ENCODE measurements around the gene CGN. TPM values are rescaled to one million over a fixed set of nuclear protein-coding genes. Genes with fewer than 3 reads are reported as not detected.
A peak's percentile ranks its signal among the peaks of the same experiment; 100 is the strongest.

Gene CGN
- total RNA-seq, 1 donor from 2014 or later = 2.0 TPM

- Mint-ChIP-seq H3K27ac (ENCODE audit: unreplicated experiment) (no peak overlapping the region), H3K27me3 (ENCODE audit: unreplicated experiment) (peaks cover 7% of the 10 kb centered on the region), H3K36me3 (ENCODE audit: unreplicated experiment) (no peaks in the 10 kb centered on the region), H3K9me3 (ENCODE audit: unreplicated experiment) (peaks cover 4% of the 10 kb centered on the region), H3K4me1 (ENCODE audit: low read depth, unreplicated experiment) (peaks cover 7% of the 10 kb centered on the region), H3K4me3 (ENCODE audit: unreplicated experiment) (peak overlapping the region; percentile 11)
- TF ChIP-seq, protein P1, sequence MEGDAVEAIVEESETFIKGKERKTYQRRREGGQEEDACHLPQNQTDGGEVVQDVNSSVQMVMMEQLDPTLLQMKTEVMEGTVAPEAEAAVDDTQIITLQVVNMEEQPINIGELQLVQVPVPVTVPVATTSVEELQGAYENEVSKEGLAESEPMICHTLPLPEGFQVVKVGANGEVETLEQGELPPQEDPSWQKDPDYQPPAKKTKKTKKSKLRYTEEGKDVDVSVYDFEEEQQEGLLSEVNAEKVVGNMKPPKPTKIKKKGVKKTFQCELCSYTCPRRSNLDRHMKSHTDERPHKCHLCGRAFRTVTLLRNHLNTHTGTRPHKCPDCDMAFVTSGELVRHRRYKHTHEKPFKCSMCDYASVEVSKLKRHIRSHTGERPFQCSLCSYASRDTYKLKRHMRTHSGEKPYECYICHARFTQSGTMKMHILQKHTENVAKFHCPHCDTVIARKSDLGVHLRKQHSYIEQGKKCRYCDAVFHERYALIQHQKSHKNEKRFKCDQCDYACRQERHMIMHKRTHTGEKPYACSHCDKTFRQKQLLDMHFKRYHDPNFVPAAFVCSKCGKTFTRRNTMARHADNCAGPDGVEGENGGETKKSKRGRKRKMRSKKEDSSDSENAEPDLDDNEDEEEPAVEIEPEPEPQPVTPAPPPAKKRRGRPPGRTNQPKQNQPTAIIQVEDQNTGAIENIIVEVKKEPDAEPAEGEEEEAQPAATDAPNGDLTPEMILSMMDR (IDR thresholded peaks at IDR 0.05; ENCODE audit: partially characterized antibody, unreplicated experiment) = no peak
- no peak for DNase-seq
Measured at GRCh38 chr1:151542710-151543129, 31.5 kb downstream of the CGN start.

- peaks cover 7% of the 10 kb centered on the region for H3K27me3 Mint-ChIP-seq (ENCODE audit: unreplicated experiment)
Measured at GRCh38 chr1:151545542-151545941, 34.4 kb downstream of the CGN start.

DNA sequence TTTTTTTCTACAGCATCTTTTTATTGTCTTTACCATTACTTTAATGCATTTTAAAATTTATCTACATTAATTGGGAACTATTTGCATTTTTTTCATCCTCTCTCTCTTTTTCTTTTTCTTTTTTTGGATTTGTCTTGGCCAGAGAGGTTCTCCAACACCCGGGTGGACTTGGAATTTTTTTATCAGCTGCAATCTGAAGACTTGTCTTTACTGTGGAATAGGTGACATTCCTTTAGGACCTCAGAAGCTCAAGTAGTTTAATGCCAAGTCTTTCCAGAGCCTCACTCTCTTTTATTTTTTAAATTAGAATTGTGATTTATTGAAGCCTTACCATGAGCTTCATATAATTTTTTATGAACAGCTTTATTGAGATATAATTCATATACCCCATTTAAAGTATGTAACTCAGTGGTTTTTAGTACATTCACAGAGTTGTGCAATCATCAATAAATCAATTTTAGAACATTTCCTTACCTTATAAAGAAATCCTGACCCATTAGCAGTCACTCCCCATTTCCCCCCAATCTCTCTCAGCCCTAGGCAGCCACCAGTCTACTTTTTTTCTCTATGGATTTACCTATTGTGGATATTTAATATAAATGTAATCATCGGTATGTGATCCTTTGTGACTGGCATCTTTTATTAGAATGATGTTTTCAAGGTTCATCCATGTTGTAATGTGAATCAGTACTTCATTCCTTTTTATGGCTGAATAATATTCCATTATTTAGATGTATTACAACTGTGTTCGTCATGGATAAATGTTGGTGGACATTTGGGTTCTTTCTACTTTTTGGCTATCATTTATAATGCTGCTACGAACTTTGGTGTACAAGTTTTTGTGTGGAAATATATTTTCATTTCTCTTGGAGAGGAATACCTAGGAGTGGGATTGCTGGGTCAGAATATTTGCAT is 35.1 kb downstream of the CGN start:
- Mint-ChIP-seq H3K27me3 (ENCODE audit: unreplicated experiment) (peaks cover 5% of the 10 kb centered on the region), H3K4me1 (ENCODE audit: low read depth, unreplicated experiment) (peaks cover 7% of the 10 kb centered on the region), H3K4me3 (ENCODE audit: unreplicated experiment) (no peak overlapping the region), H3K36me3 (ENCODE audit: unreplicated experiment) (no peaks in the 10 kb centered on the region), H3K27ac (ENCODE audit: unreplicated experiment) (no peak overlapping the region), H3K9me3 (ENCODE audit: unreplicated experiment) (peaks cover 4% of the 10 kb centered on the region)
- TF ChIP-seq, protein P1 (IDR thresholded peaks at IDR 0.05; ENCODE audit: partially characterized antibody, unreplicated experiment) = no peak
- no peak for DNase-seq

More at GRCh38 chr1:151545542-151545941, 34.4 kb downstream of the CGN start:
- peaks cover 4% of the 10 kb centered on the region for H3K9me3 Mint-ChIP-seq (ENCODE audit: unreplicated experiment)
- no peaks in the 10 kb centered on the region for H3K36me3 Mint-ChIP-seq (ENCODE audit: unreplicated experiment)
- H3K4me3 Mint-ChIP-seq (ENCODE audit: unreplicated experiment) = no peak overlapping the region
- no peak overlapping the region for H3K27ac Mint-ChIP-seq (ENCODE audit: unreplicated experiment)
- TF ChIP-seq, protein P1 (IDR thresholded peaks at IDR 0.05; ENCODE audit: partially characterized antibody, unreplicated experiment) = no peak
- DNase-seq = no peak
- H3K4me1 Mint-ChIP-seq (ENCODE audit: low read depth, unreplicated experiment) = peaks cover 7% of the 10 kb centered on the region

DNA sequence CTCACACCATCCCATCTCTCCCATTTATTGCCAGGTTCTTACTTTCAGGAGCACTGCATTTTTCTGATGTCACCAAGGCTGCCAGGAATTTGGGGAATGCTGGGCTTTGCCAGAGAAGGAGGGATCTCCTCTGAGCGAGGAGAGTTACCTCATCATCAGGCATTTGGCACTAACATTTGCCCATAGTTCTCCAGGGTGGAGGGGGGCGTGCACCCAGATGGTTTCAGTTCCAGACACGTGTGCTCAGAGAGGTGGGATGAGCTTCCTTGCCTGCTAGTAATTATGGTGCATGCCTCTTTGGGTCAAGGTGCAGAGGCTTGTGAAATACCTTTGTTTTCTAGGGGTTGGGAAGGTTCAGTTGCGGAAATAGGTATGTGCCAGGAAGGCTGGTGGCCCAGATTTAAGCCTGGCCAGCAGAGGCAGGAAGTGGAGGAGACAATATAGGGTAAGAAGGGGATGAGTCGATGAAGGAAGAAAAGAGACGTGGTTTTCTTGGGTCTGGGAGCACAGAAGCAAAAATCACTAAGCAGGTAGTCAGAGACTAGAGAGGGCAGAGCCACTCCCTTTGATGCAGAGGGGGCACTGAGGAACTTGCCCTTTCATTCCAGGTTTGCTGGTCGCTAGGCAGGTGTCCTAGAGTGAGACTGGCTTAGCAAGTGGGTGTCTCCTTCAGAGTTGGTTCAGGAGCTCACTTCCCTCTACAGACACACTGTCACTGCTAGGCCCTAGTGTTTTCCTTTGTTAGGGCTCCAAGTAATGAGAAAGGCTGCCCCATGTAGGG is 36.1 kb downstream of the CGN start:
- Mint-ChIP-seq H3K4me1 (ENCODE audit: low read depth, unreplicated experiment) (peaks cover 4% of the 10 kb centered on the region), H3K4me3 (ENCODE audit: unreplicated experiment) (no peak overlapping the region), H3K27ac (ENCODE audit: unreplicated experiment) (no peak overlapping the region), H3K9me3 (ENCODE audit: unreplicated experiment) (peaks cover 4% of the 10 kb centered on the region), H3K36me3 (ENCODE audit: unreplicated experiment) (no peaks in the 10 kb centered on the region), H3K27me3 (ENCODE audit: unreplicated experiment) (peaks cover 3% of the 10 kb centered on the region)
- TF ChIP-seq, protein P1 (IDR thresholded peaks at IDR 0.05; ENCODE audit: partially characterized antibody, unreplicated experiment) = no peak
- DNase-seq = no peak
